Measurements from ENCODE around the gene YOD1. TPM values are rescaled to one million over a fixed set of nuclear protein-coding genes. Genes with fewer than 3 reads are reported as not detected.

YOD1 gene
- total RNA-seq, 6 donors from 2014 or later: 6.0 to 24.4 (median 9.4) TPM

- peak; percentile 84 to 91 for TF ChIP-seq POLR2AphosphoS5 (IDR thresholded peaks at IDR 0.05)
- TF ChIP-seq CTCF (IDR thresholded peaks at IDR 0.05): no peak
- peak in 3 of 4 donors; percentile 79 to 95 (median 87) for TF ChIP-seq POLR2A (IDR thresholded peaks at IDR 0.05)
- TF ChIP-seq EP300 (IDR thresholded peaks at IDR 0.05): peak in 1 of 4 donors; percentile 46
- Histone ChIP-seq H3K4me3 (peak within 1 kb of the TSS; percentile 18 to 52 (median 45)), H3K36me3 (no peaks in the 10 kb centered on the region), H3K27ac (peak within 1 kb of the TSS; percentile 82 to 90 (median 83)), H3K4me1 (peaks cover 0 to 4% (median 0%) of the 10 kb centered on the region in 4 donors), H3K9me3 (no peaks in the 10 kb centered on the region), H3K27me3 (no peaks in the 10 kb centered on the region)
- 4 to 5% methylated on average over 1 of the region's 1 CpG for WGBS, 2 donors
- ATAC-seq (ENCODE audit: low FRiP score in 2 of 2) (peak; percentile 73 to 94), DNase-seq (peak in 1 of 2 donors; percentile 90)
Measured at GRCh38 chr1:207032528-207033017, 18.4 kb downstream of the YOD1 start, which contains the start of gene C1orf116. C1orf116 (minus strand) TSS chr1:207032756; CDS start chr1:207027598, 5,158 bp downstream.

GRCh38 chr1:207031632-207032264 is 19.3 kb downstream of the YOD1 start:
- WGBS, 2 donors: 61 to 74% methylated on average over 5 to 7 of the region's 7 CpGs
- Histone ChIP-seq H3K27ac (peak overlapping the region; percentile 82 to 90 (median 83)), H3K27me3 (no peaks in the 10 kb centered on the region), H3K4me1 (peaks cover 0 to 5% (median 3%) of the 10 kb centered on the region in 4 donors), H3K9me3 (no peaks in the 10 kb centered on the region), H3K36me3 (no peaks in the 10 kb centered on the region), H3K4me3 (peak overlapping the region; percentile 18 to 52 (median 45))
- TF ChIP-seq POLR2A (IDR thresholded peaks at IDR 0.05) (peak in 1 of 4 donors; percentile 37), EP300 (IDR thresholded peaks at IDR 0.05) (no peak)
- ATAC-seq (ENCODE audit: low FRiP score in 2 of 2) (peak in 1 of 2 donors; percentile 44), DNase-seq (no peak)

GRCh38 chr1:207031016-207031415 is 20.0 kb downstream of the YOD1 start:
- Histone ChIP-seq H3K4me3 (peak overlapping the region; percentile 18 to 52 (median 45)), H3K4me1 (peaks cover 4 to 12% (median 9%) of the 10 kb centered on the region in 4 donors), H3K27ac (peak overlapping the region; percentile 82 to 90 (median 83)), H3K27me3 (no peaks in the 10 kb centered on the region), H3K9me3 (no peaks in the 10 kb centered on the region), H3K36me3 (no peaks in the 10 kb centered on the region)
- WGBS, 2 donors: 45 to 50% methylated on average over 1 of the region's 1 CpG
- TF ChIP-seq POLR2A (IDR thresholded peaks at IDR 0.05) (peak in 2 of 4 donors; percentile 37 to 42), CTCF (IDR thresholded peaks at IDR 0.05) (no peak)
- DNase-seq: no peak
- no peak for ATAC-seq (ENCODE audit: low FRiP score in 2 of 2)

- Histone ChIP-seq H3K9me3 (no peaks in the 10 kb centered on the region), H3K27ac (peak overlapping the region; percentile 82 to 90 (median 83)), H3K4me3 (peak overlapping the region in 3 of 4 donors; percentile 38 to 52 (median 52)), H3K27me3 (no peaks in the 10 kb centered on the region), H3K4me1 (peaks cover 4 to 16% (median 13%) of the 10 kb centered on the region in 4 donors), H3K36me3 (no peaks in the 10 kb centered on the region)
- DNase-seq (no peak), ATAC-seq (ENCODE audit: low FRiP score in 2 of 2) (peak; percentile 24 to 38)
- TF ChIP-seq POLR2A (IDR thresholded peaks at IDR 0.05) (no peak), EP300 (IDR thresholded peaks at IDR 0.05) (no peak), CTCF (IDR thresholded peaks at IDR 0.05) (no peak), POLR2AphosphoS5 (IDR thresholded peaks at IDR 0.05) (no peak)
- whole genome bisulfite sequencing, 2 donors: 53 to 64% methylated on average over 5 of the region's 5 CpGs
Measured at GRCh38 chr1:207030522-207031009, 20.4 kb downstream of the YOD1 start.

GRCh38 chr1:207029701-207030521 is 21.1 kb downstream of the YOD1 start:
- Histone ChIP-seq H3K4me1 (peaks cover 10 to 23% (median 19%) of the 10 kb centered on the region in 4 donors), H3K27ac (peak overlapping the region; percentile 82 to 90 (median 83)), H3K9me3 (no peaks in the 10 kb centered on the region), H3K4me3 (peak overlapping the region in 3 of 4 donors; percentile 38 to 52 (median 52)), H3K36me3 (no peaks in the 10 kb centered on the region), H3K27me3 (no peaks in the 10 kb centered on the region)
- ATAC-seq (ENCODE audit: low FRiP score in 2 of 2): no peak
- peak in 2 of 4 donors; percentile 30 to 63 for TF ChIP-seq POLR2A (IDR thresholded peaks at IDR 0.05)
- TF ChIP-seq POLR2AphosphoS5 (IDR thresholded peaks at IDR 0.05): no peak
- TF ChIP-seq EP300 (IDR thresholded peaks at IDR 0.05): no peak
- DNase-seq: no peak
- WGBS, 2 donors: 52 to 63% methylated on average over 5 of the region's 5 CpGs

Measured in upper lobe of left lung (tissue), 6 donors.